WTC11 (cell line): ENCODE results near the gene EIF4B. TPM values are rescaled to one million over a fixed set of nuclear protein-coding genes. Genes with fewer than 3 reads are reported as not detected.

Source experiments
- AR ChIP-seq: fragments of 250-450 bp; sonication (Bioruptor Pico); IDR thresholded peaks from 2 replicates; pipeline ENCODE4 v1.9.0; 2021; ENCODE audit warnings: mild to moderate bottlenecking
- CREB1 ChIP-seq: sonication (generic); formaldehyde crosslinking; IDR thresholded peaks from 2 replicates; pipeline ENCODE4 v1.8.0; 2023; ENCODE audit warnings: mild to moderate bottlenecking, missing genetic modification reagents
- FOXJ3 ChIP-seq: sonication (generic); formaldehyde crosslinking; IDR thresholded peaks from 2 replicates; pipeline ENCODE4 v1.9.0; 2021; ENCODE audit warnings: missing genetic modification reagents, mild to moderate bottlenecking, borderline replicate concordance
- FOXP1 ChIP-seq: sonication (generic); formaldehyde crosslinking; IDR thresholded peaks from 2 replicates; pipeline ENCODE4 v1.8.0; 2022; ENCODE audit warnings: missing genetic modification reagents, mild to moderate bottlenecking, moderate library complexity, borderline replicate concordance
- GRHL2 ChIP-seq: fragments of 250-450 bp; sonication (Bioruptor Pico); IDR thresholded peaks from 2 replicates; pipeline ENCODE4 v1.8.0; 2022; ENCODE audit warnings: mild to moderate bottlenecking, moderate library complexity; ENCODE audit not compliant: insufficient replicate concordance, severe bottlenecking
- JUN ChIP-seq: sonication (generic); formaldehyde crosslinking; IDR thresholded peaks from 2 replicates; pipeline ENCODE4 v1.8.0; 2023; ENCODE audit warnings: mild to moderate bottlenecking, missing genetic modification reagents
- MXD4 ChIP-seq: fragments of 250-450 bp; sonication (Bioruptor Pico); IDR thresholded peaks from 2 replicates; pipeline ENCODE4 v1.8.0; 2021; ENCODE audit warnings: mild to moderate bottlenecking, moderate library complexity, borderline replicate concordance
- MYBL2 ChIP-seq: sonication (generic); formaldehyde crosslinking; IDR thresholded peaks from 2 replicates; pipeline ENCODE4 v1.8.1; 2023; ENCODE audit warnings: mild to moderate bottlenecking, moderate library complexity, missing genetic modification reagents
- NFE2L1 ChIP-seq: sonication (generic); formaldehyde crosslinking; IDR thresholded peaks from 2 replicates; pipeline ENCODE4 v1.8.1; 2023; ENCODE audit warnings: missing genetic modification reagents
- NR1H2 ChIP-seq: sonication (generic); formaldehyde crosslinking; IDR thresholded peaks from 2 replicates; pipeline ENCODE4 v1.9.0; 2021; ENCODE audit warnings: mild to moderate bottlenecking, moderate library complexity, missing genetic modification reagents
- NR3C1 ChIP-seq: sonication (generic); formaldehyde crosslinking; conservative IDR thresholded peaks from 2 replicates; pipeline ENCODE4 v1.8.1; 2023; ENCODE audit warnings: low read depth, mild to moderate bottlenecking, missing genetic modification reagents
- PRRX2 ChIP-seq: fragments of 250-450 bp; sonication (Bioruptor Pico); IDR thresholded peaks from 2 replicates; pipeline ENCODE4 v1.8.0; 2021; ENCODE audit warnings: mild to moderate bottlenecking
- TEAD1 ChIP-seq: sonication (generic); formaldehyde crosslinking; IDR thresholded peaks from 2 replicates; pipeline ENCODE4 v1.8.0; 2022; ENCODE audit warnings: mild to moderate bottlenecking, missing genetic modification reagents
- ZNF232 ChIP-seq: sonication (generic); formaldehyde crosslinking; IDR thresholded peaks from 2 replicates; pipeline ENCODE4 v1.8.0; 2022; ENCODE audit warnings: mild to moderate bottlenecking, missing genetic modification reagents
- ZNF281 ChIP-seq: sonication (generic); formaldehyde crosslinking; IDR thresholded peaks from 2 replicates; pipeline ENCODE4 v1.8.0; 2023; ENCODE audit warnings: mild to moderate bottlenecking, missing genetic modification reagents
- ZNF317 ChIP-seq: sonication (generic); formaldehyde crosslinking; IDR thresholded peaks from 2 replicates; pipeline ENCODE4 v1.8.1; 2023; ENCODE audit warnings: low read depth, mild to moderate bottlenecking, moderate library complexity, missing genetic modification reagents, borderline replicate concordance
- total RNA-seq: library from RNA; stranded (reverse); gene quantifications from 3 replicates; pipeline ENCODE4 v1.2.3, GENCODE V29; 2021
- TF ChIP-seq, protein P1 (sequence below): sonication (generic); formaldehyde crosslinking; conservative IDR thresholded peaks from 2 replicates; pipeline ENCODE4 v1.8.1; 2022; ENCODE audit warnings: mild to moderate bottlenecking, missing genetic modification reagents
- TF ChIP-seq, protein P2 (sequence below): sonication (generic); formaldehyde crosslinking; IDR thresholded peaks from 2 replicates; pipeline ENCODE4 v1.8.1; 2022; ENCODE audit warnings: missing genetic modification reagents, borderline replicate concordance
- TF ChIP-seq, protein P3 (sequence below): sonication (generic); formaldehyde crosslinking; IDR thresholded peaks from 2 replicates; pipeline ENCODE4 v1.8.1; 2023; ENCODE audit warnings: mild to moderate bottlenecking, missing genetic modification reagents, borderline replicate concordance
- TF ChIP-seq, protein P4 (sequence below): sonication (generic); formaldehyde crosslinking; IDR thresholded peaks from 2 replicates; pipeline ENCODE4 v1.8.1; 2022; ENCODE audit warnings: mild to moderate bottlenecking, moderate library complexity, missing genetic modification reagents
- TF ChIP-seq, protein P5 (sequence below): sonication (generic); formaldehyde crosslinking; IDR thresholded peaks from 2 replicates; pipeline ENCODE4 v1.8.0; 2022; ENCODE audit warnings: mild to moderate bottlenecking, missing genetic modification reagents
- TF ChIP-seq, protein P6 (sequence below): sonication (generic); formaldehyde crosslinking; IDR thresholded peaks from 2 replicates; pipeline ENCODE4 v1.8.1; 2022; ENCODE audit warnings: mild to moderate bottlenecking, missing genetic modification reagents, moderate library complexity, borderline replicate concordance

Gene EIF4B
- total RNA-seq, 1 experiment from 2014 or later: 730 TPM

GRCh38 chr12:53079226-53080117, 73.2 kb downstream of the EIF4B start, which contains the start of gene SPRYD3 (continued):
- TF ChIP-seq ZNF317: no peak
- TF ChIP-seq, protein P1, sequence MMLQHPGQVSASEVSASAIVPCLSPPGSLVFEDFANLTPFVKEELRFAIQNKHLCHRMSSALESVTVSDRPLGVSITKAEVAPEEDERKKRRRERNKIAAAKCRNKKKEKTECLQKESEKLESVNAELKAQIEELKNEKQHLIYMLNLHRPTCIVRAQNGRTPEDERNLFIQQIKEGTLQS: no peak
- TF ChIP-seq GRHL2: no peak
- no peak; the same call in 1 of the 2 replicates for TF ChIP-seq CREB1 (CRISPR knock-in tag)
- TF ChIP-seq TEAD1 (CRISPR knock-in tag): no peak
- TF ChIP-seq MYBL2: no peak; the same call in 1 of the 2 replicates
- TF ChIP-seq, protein P2, sequence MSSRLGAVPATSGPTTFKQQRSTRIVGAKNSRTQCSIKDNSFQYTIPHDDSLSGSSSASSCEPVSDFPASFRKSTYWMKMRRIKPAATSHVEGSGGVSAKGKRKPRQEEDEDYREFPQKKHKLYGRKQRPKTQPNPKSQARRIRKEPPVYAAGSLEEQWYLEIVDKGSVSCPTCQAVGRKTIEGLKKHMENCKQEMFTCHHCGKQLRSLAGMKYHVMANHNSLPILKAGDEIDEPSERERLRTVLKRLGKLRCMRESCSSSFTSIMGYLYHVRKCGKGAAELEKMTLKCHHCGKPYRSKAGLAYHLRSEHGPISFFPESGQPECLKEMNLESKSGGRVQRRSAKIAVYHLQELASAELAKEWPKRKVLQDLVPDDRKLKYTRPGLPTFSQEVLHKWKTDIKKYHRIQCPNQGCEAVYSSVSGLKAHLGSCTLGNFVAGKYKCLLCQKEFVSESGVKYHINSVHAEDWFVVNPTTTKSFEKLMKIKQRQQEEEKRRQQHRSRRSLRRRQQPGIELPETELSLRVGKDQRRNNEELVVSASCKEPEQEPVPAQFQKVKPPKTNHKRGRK (CRISPR knock-in tag): no peak
- TF ChIP-seq PRRX2 (CRISPR knock-in tag): no peak
- TF ChIP-seq, protein P3, sequence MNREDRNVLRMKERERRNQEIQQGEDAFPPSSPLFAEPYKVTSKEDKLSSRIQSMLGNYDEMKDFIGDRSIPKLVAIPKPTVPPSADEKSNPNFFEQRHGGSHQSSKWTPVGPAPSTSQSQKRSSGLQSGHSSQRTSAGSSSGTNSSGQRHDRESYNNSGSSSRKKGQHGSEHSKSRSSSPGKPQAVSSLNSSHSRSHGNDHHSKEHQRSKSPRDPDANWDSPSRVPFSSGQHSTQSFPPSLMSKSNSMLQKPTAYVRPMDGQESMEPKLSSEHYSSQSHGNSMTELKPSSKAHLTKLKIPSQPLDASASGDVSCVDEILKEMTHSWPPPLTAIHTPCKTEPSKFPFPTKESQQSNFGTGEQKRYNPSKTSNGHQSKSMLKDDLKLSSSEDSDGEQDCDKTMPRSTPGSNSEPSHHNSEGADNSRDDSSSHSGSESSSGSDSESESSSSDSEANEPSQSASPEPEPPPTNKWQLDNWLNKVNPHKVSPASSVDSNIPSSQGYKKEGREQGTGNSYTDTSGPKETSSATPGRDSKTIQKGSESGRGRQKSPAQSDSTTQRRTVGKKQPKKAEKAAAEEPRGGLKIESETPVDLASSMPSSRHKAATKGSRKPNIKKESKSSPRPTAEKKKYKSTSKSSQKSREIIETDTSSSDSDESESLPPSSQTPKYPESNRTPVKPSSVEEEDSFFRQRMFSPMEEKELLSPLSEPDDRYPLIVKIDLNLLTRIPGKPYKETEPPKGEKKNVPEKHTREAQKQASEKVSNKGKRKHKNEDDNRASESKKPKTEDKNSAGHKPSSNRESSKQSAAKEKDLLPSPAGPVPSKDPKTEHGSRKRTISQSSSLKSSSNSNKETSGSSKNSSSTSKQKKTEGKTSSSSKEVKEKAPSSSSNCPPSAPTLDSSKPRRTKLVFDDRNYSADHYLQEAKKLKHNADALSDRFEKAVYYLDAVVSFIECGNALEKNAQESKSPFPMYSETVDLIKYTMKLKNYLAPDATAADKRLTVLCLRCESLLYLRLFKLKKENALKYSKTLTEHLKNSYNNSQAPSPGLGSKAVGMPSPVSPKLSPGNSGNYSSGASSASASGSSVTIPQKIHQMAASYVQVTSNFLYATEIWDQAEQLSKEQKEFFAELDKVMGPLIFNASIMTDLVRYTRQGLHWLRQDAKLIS (CRISPR knock-in tag): no peak
- TF ChIP-seq FOXJ3 (CRISPR knock-in tag): no peak
- no peak for TF ChIP-seq ZNF232 (CRISPR knock-in tag)
- no peak for TF ChIP-seq NFE2L1 (CRISPR knock-in tag)
- no peak for TF ChIP-seq MXD4 (CRISPR knock-in tag)
- TF ChIP-seq, protein P4, sequence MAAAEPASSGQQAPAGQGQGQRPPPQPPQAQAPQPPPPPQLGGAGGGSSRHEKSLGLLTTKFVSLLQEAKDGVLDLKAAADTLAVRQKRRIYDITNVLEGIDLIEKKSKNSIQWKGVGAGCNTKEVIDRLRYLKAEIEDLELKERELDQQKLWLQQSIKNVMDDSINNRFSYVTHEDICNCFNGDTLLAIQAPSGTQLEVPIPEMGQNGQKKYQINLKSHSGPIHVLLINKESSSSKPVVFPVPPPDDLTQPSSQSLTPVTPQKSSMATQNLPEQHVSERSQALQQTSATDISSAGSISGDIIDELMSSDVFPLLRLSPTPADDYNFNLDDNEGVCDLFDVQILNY (CRISPR knock-in tag): 0 out of 2 replicates have a peak, but pooled peaks have one; percentile 22
- TF ChIP-seq FOXP1 (CRISPR knock-in tag): peak; percentile 51; the same call in 1 of the 2 replicates
- TF ChIP-seq NR1H2: no peak
- TF ChIP-seq, protein P5, sequence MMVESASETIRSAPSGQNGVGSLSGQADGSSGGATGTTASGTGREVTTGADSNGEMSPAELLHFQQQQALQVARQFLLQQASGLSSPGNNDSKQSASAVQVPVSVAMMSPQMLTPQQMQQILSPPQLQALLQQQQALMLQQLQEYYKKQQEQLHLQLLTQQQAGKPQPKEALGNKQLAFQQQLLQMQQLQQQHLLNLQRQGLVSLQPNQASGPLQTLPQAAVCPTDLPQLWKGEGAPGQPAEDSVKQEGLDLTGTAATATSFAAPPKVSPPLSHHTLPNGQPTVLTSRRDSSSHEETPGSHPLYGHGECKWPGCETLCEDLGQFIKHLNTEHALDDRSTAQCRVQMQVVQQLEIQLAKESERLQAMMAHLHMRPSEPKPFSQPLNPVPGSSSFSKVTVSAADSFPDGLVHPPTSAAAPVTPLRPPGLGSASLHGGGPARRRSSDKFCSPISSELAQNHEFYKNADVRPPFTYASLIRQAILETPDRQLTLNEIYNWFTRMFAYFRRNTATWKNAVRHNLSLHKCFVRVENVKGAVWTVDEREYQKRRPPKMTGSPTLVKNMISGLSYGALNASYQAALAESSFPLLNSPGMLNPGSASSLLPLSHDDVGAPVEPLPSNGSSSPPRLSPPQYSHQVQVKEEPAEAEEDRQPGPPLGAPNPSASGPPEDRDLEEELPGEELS (CRISPR knock-in tag): no peak; the same call in 1 of the 2 replicates
- no peak for TF ChIP-seq NR3C1
- TF ChIP-seq AR (CRISPR knock-in tag): no peak
- TF ChIP-seq ZNF281 (CRISPR knock-in tag): peak; percentile 53; the same call in 1 of the 2 replicates
- no peak for TF ChIP-seq JUN (CRISPR knock-in tag)
- TF ChIP-seq, protein P6, sequence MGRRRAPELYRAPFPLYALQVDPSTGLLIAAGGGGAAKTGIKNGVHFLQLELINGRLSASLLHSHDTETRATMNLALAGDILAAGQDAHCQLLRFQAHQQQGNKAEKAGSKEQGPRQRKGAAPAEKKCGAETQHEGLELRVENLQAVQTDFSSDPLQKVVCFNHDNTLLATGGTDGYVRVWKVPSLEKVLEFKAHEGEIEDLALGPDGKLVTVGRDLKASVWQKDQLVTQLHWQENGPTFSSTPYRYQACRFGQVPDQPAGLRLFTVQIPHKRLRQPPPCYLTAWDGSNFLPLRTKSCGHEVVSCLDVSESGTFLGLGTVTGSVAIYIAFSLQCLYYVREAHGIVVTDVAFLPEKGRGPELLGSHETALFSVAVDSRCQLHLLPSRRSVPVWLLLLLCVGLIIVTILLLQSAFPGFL (CRISPR knock-in tag): no peak
